Activated CD8-positive, alpha-beta memory T cell treated with anti-CD3 and anti-CD28 coated beads for 24 hours (primary cell): Measurements from ENCODE around the gene ALDH3A1.

Experiments used
- DNase-seq: peaks from one replicate; pipeline ENCODE4 v3.0.0-alpha.2; 2020

The ALDH3A1 gene

DNA sequence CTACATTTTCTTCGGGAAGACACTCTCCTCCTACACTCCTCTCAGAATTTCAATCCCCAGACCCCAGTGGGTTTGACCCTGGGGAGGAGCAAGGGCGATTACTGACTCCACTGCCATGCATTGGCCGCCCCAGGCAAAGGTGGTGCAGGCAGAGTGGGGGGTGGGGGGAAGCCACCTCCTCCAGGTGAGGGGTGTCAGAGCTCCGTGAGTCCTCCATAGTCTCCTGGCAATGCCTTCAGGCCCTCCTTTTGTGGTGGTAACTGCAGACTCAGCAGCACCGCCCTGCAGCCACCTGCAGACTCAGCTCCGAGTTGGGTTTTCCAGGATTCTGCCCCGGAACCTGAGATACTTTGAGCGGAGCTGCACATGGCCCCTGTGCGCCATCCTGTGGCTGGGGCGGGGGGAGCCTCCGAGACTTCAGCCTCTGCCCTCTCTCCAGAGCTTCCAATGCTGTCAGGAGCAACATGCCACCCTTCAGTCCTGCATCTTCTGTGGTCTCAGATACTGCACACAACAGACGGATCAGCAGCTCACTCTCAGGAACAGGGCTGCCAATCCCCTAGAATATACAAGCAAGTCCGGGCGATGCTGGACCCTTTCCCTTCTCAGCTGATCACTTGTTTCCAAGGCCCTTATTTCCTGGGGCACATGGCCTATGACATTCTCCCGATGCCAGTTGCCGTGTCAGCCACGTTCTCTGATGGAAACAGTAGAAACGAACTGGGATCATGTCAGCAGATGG is 29.3 kb downstream of the ALDH3A1 start:
- DNase-seq, result no peak

DNA sequence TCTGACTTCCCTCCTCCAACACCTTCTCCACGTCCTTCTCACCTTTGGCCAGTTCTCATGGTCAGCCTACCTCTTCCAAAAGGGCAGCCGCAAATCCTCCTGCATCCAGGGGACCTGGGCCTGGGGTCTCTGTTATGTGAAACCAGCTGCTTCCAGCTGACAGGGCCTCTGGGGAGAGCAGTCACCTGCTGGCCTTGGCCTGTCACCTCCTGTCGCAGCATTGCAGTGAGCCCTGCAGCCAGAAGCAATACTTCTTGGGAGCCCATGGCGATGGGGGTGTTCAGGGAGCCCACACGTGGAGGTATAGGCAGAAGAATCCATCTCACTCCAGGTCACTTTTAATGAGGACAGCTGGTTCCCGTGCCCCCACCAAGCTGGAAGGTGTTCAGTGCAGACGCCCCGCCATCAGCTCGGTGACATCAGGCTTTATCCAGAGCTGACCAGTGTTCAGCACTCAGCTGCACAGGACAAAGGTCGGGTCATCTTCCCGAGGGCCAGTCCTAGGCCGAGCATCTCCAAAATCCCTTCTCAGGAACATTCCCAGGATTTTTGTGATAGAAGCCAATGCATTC is 30.0 kb downstream of the ALDH3A1 start:
- DNase-seq, result no peak

DNA sequence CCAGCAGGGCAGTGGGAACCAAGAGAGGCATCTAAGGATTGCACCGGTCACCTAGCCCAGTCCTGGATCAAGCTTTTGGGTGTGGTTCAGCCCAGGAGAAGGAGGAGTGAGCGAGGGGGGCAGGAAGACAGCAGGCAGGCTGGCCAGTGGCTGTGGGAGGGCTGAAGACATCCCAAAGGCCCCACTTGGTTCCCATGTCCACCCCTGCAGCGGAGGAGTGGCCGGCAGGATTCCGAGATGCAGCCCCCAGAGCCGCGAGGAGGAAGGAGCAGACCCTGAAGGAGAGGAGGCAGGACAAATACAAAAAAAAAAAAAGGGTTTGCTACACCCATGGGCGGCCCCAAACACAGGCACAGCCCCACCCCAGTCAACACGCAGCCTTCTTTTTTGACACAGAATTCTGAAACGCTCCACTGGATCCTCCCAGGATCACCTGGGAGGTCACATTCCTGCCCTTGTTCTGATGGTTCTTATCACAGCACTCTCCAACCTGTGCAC is 30.6 kb downstream of the ALDH3A1 start:
- DNase-seq, result no peak

DNA sequence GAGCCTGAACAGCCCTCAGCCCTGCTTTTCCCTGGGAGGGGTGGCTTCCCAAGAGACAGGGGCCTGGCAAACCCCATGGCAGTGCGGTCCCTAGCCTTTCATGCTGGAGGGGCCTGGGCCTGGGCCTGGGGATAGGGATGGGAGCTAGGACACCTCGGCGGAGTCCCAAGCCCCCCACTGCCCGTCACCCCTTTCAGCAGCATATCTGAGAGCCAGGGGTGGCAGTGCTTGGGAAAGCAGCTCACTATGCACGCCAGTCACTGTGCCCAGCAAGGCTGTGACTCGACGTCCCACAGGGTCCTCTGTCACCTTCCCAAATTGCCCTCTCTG is 31.1 kb downstream of the ALDH3A1 start:
- DNase-seq, result no peak

DNA sequence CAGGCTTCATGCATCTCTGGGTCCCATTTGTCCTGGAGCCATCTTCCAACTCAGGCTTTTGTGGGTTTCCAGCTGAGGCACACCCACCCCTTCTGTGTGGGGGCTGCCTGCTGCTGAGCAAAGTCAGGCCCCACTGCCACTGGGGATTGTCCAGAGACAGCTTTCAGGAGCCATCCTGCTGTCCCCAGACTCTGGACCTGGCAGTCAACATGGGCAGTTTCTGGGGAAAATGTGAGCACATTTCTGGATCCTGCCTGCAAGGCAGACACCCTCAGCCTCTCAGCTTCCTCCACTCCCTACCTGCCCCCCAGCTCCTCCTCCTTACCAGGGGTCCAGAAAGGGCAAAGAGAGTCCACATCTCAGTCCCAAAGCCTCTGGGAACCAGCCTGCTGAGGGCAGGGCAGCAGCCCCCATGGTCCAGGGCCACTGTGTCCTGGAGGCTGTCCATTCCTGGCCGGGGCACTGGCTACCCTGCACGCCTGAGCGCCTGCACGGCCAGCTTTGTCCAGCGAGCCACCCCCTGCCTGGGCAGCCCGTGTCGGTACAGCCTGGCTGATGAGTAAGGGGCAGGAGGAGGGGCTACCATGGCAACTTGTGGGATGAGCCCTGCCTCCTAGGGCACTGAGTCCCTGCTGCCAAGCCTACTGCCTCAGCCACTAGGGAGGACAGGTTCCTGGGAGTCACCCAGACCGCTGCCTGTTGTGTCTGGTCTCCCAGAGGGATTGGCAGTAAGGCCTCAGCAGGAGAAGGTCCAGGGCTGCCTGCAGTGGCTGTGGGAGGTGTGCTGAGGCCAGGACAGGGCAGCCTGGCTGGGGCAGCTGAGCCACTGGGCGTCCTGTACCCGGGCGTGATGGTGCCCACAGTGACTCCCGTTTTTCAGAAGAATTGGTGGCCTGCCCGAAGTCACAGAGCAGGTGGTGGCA is 31.7 kb downstream of the ALDH3A1 start, which contains the start of gene SLC47A2:
TSS of gene SLC47A2 (minus strand) at position 477 of the 923 bp plus-strand sequence. CDS start at position 448, 29 bp downstream.
- DNase-seq, result no peak

DNA sequence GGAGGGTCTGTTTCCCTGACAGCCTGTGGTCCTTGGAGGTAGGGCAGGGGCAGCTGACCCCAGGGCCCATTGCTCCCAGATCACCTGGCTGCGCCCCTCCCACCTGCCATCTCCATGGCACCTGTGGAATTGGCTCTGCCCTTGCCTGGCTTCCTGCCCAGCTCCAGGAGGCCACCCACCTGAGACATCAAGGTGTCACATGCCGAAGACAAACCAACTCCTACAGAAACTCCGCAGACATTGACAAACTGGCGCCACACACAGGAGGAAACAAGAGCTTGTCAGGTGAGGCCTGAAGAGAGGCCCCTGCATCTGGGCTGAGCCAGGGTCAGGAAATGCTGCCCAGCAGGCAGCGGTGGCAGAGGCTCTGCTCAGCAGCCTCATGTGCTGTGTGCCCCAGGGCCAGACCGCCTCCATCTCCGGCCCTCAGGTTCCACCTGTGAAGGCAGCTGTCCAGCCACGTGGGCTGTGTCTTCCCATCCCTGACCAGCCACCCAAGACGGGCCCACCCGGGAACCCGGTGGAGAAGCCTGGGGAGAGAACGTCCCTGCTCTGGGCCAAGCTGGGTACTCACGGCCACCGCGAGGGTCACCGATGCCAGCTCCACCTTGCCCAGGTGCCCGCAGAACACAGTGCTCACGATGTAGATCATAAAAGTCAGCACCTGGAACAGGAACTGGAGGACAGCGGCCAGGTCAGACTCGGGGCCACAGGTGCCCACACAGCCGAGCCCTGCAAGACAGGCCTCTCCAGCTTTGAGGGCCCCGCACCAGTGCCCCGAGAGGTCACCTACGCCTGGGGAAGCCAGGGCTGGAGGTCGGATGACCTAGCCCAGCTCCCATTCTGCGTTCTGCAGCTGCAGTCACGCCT is 33.3 kb downstream of the ALDH3A1 start:
- no peak for DNase-seq

DNA sequence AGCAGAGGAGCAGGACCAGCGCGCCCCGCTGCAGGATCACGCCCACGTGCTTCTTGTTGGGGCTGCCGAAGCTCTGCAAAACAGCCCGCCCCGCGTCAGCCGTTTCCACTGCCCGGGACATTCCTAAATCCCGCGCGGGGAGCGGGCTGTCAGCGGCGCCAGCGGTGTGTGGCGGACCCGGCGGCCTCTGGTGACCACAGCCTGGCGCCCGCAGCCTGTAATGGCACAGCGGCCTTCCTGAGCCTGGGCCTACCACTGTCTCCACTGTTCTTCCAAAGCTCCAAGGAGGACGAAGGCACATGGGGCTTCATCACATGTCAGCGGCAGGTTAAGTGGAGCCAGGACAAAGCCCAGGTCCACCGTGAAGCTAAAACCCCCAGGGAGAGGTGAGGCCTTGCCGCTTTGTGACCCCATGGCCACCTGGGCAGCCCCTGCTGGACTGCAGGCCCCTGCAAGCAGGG is 34.2 kb downstream of the ALDH3A1 start:
- no peak for DNase-seq

DNA sequence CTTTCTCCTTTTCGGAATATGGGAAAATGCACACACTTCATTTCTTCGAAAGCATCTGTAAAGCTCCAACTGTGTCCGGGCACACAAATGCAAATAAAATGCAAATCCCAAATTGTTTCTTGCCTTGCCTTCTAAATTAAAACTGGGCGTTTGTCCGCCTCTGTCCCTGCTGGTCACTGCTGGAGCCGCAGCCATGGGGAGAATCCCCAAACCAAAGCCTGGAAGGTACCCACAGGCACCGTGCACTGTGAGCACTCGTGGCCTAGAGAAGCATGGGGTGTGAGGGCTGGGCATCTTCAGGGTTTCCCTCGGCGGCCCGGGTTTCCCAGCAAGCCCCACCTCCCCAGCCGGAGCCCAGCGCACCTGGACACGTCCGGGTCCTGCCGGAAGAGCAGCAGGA is 34.6 kb downstream of the ALDH3A1 start:
- DNase-seq, result no peak

DNA sequence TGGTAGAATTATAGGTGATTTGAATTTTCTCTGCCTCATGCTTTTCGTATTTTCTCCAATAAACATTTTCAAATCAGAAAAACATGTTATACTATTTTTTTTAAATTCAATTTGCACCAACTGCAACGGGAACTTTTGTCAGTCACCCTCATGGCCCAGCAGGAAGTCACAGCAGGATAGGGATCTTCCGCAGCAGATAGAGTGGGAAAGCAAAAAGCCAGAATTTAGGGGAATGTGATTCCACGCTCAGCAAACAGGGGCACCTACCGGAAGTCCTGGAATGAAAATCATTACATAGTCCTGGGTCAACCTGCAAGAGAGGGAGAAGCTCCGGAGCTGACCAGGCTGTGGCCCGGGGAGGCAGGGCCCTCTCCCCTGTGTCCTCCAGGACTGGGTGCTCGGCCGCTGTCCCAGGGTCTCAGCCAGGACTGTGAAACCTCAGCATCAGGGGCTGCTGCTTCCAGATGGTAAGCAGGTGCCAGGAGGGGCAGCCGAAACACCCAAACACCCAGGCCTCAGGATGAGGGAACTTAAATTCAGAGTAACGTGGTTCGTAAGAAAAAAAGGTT is 35.6 kb downstream of the ALDH3A1 start:
- no peak for DNase-seq

DNA sequence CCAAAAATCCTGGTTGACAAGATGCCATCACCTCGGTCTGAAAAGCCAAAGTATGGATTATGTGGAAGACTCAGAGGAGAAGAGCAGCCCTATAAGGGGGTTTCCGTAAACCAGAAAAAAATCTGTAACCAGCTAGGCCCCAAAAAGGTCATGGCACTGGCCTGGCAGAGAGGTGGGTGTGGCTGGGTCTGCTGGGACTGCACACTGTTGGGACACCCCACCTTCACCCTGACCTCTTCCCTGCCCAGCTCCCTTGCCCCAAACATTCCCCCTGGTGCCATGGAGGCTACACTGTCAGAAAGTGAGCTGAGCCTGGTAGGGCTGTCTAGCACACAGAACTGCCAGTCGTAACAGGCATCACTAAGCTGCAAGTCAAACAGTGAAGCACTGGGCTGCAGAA is 38.3 kb downstream of the ALDH3A1 start:
- no peak for DNase-seq

DNA sequence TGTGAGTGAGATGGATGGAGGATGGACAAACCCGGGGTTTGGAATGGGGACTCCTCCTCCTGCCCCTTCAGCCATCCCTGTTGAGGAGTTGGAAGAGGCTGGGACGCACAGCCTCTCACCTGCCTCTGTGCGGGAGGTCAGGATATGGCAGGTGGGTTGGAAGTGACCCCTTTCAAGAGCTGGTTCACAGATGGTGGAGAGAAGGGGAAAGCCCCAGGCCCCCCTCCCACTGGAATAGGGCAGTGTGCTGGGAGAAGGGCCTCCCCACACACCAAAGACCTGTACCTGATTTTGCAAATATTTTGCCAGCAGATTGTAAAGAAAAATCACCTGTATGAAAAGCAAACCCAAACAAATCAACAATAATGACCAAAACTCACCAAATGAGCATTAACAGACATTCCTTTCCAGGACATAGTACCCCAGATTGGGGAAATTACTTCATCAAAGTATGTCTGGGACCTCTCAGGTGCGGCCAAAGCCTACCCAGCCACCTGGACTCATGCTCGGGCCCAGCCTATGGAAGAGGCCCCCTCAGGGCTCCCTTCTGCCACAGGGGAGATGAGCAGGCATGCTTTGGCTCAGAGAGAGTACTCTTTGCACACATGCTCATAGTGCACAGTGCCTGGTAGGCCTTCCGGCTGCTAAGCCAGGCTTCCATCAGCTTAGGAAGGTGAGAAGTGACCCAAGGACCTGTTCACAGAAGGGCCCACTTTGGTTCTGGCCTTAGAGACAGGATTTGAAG is 39.5 kb downstream of the ALDH3A1 start:
- no peak for DNase-seq

DNA sequence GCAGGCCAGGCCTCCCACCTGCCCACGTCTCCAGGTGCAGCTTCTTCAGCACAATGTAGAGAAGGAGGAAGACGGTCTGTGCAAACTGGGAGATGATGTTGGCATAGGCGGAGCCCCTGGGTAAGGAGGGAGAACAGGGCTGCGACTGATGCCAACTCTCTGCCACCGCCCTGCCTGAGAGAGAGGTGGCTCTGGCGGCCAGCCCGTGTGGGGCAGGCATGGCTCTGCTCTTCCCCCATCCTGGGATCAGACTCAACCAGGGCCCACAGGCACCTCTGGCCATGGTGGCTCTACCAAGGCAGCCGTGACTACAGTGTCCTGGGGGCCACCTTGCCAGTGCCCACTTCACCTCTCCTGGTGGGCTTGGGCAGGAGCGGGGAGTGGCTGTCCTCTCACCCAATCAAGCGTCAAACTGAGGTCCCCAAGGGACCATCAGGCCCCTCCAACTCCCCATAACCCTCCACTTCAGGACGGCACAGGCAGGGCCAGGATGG is 40.3 kb downstream of the ALDH3A1 start:
- no peak for DNase-seq

DNA sequence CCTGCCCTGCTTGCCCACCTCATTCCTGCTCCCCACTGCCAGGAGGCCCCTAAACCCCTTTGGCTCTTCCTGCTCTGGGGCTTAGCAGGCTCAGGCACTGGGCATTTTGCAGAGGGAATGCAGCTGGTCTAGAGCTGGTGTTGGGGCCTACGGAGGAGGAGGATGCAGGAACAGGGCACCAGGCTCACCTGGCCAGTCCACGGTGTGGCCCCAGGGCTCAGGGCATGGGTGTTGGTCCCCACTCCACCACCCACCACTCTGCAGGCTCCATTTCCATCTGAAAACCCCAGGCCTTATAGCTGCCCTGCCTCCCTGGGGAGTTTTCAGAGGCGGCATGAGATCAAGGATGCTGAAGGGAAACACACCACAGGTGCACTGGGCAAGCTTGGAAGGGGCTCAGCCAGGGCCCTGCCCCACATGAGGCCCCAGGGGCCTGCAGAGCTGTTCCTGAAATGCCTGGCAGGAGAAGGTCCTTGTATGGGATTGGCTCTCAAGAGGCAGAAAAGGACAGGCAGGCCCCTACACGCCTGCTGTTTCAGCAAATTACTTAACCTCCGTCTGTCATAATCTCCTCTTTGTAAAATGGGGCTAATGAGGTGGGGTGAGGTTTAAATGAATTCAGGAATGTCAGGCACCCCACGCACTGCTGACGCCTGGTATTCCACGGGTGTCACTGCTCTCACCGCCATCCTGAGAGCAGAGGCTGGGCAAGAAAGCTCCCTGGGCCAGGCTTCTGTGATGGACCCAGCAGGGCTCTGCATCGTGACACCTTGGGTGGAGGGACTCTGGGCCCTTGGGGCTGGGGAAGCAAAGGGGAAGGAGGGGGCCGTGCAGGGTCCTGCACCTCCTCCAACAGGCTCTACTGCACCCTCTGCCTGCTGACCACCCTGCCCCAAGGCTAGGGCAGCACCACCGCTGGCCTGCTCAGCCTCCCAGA is 41.0 kb downstream of the ALDH3A1 start:
- DNase-seq, result no peak

DNA sequence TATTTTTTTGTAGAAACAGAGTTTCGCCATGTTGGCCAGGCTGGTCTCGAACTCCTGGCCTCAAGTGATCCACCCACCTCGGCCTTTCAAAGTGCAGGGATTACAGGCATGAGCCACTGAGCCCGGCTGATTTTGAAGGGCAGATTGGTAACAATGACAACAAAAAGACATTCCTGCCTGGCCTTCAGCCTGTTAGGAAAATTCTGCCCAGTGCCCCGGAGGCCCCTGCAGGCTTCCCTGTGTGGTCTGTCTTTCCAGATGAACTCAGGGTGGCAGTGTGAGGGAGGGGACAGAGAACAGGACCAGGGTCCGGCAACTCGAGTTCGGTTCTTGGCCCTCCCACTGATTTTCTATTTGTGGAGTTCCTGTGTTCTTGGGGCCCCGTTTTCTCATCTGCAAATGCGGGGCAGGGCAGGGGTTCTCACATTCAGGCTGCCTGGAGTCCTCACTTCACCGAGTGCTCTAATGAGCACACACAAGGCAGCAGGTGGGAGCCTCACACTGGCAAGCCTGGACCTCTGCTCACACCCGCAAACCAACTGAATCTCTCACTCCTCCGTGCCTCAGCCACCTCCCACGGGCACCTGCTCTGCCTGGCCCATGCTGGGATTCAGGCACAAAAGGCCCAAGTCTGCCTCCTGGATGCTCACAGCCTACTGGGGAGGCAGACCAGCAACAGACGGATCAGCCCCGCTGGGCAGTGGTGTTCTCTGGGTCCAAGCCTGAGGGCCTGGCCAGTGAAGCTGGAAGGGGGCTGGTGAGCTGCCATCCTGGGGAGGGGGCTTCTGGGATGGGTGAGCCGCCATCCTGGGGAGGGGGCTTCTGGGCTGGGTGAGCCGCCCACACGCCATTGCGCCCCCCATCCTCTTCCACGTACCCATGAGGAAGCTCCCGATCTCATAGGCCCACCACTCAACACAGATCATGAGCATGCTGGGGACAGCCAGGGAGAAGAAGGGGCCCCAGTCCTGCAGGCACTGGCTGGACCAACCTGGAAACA is 42.0 kb downstream of the ALDH3A1 start:
- no peak for DNase-seq

DNA sequence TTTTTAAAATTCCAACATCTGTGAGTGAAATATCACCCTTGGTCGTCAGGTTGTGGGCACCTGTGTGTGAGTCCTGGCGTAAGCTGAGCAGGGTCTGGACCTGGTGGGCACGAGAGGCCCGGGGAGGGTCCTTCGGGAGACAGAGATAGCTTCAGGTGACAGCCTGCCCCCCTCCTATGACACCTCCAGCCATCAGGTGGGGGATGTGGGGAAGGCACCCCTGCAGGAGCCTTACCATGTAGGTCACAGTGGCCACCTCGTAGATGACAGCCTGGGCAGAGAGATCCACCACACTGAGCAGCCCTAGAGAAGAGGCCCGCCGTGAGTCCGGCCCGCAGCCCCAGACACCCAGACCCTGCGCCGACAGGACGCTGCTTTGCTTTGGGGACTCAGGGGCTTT is 42.9 kb downstream of the ALDH3A1 start:
- no peak for DNase-seq

DNA sequence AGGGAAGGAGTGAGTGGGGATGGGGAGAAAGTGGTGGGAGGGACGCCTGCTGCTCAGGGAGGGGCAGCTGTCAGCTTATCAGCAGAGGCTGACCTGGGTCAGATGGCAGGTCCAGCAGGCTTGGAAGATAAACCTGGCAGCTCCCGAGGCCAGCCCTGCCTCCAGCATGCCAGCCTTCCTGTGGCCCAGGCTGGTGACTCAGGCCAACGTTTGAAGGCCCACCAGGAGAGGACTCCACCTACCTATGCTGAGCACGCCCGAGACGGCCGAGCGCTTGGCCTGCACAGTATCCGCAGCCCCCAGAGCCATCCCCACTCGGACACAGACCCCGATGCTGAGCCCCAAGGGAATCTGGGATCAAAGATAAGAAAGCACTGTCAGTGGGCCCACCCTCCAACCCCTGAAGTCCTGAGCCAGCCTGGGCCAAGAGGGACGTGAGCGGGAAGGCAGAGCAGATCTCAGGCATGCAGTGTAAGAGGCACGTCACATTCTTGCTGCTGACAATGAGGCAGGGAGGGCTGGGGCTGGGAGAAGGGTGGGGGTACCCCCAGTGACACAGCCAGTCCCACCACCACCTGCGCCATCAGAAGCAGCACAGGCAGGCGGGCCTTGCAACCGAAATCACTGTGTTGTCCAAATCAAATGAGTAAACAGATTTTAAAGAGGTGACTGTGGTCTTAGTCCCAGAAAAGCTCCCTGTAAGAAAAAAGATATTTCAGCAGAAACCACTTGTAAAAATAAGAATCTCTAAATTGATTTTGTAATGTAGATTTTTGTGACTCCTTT is 44.1 kb downstream of the ALDH3A1 start:
- no peak for DNase-seq

DNA sequence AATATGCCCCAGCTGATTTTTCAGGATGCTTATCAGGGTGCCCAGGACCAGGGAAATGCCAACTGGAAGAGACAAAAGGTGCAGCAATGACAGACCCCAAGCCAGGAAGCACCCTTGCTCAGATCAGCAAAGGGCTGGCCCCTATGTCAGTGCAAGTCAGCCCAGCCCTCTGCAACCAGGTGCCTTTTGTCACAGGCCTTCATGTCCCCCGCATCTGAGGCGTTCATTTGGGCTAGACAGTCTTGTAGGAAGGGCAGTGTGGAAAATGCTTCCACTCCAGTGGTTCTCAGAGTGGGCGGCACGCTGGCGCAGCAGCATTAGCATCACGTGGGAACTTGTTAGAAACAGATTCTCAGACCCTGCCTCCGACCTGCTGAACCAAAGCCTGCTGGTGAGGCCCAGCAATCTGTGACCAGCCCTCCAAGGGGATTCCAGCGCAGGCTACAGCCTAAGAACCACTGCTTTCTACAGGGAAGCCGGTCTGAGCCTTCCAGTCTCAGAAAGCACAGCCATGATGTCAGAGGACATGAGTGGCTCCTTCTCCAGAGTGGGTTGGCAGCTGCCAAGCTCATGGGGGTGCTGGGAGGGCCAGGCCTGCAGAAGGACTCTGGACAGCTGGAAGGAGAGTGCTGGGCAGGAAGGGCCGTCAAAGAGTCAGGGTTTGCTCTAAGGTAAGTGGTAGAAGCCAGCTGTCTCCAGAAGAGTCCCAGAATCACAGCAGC is 44.8 kb downstream of the ALDH3A1 start:
- DNase-seq, result no peak
